ENCODE measurements around the gene NUCB2. TPM values are rescaled to one million over a fixed set of nuclear protein-coding genes. Genes with fewer than 3 reads are reported as not detected.
A peak's percentile ranks its signal among the peaks of the same experiment; 100 is the strongest.

NUCB2 gene
- total and polyA plus RNA-seq, 2 of the 13 experiments (the other 11 are each of a cell fraction or from before 2014, with no cell fraction given), result 54.2 to 82.4 TPM

- TF ChIP-seq ZNF362 (CRISPR knock-in tag; IDR thresholded peaks at IDR 0.05; ENCODE audit: borderline replicate concordance) (no peak; the same call in none of the 2 replicates), SALL1 (CRISPR knock-in tag; IDR thresholded peaks at IDR 0.05) (peak; percentile 74), ZNF883 (CRISPR knock-in tag; IDR thresholded peaks at IDR 0.05; ENCODE audit: not compliant biosample characterization) (peak; percentile 74), ZBTB14 (CRISPR knock-in tag; IDR thresholded peaks at IDR 0.05) (peak; percentile 63), KAT7 (CRISPR knock-in tag; IDR thresholded peaks at IDR 0.05; ENCODE audit: borderline replicate concordance) (no peak), MIER2 (CRISPR knock-in tag; IDR thresholded peaks at IDR 0.05) (peak; percentile 46; the same call in 1 of the 2 replicates), ZNF788 (CRISPR knock-in tag; IDR thresholded peaks at IDR 0.05; ENCODE audit: borderline replicate concordance) (peak; percentile 53; the same call in 1 of the 2 replicates), CEBPB (IDR thresholded peaks at IDR 0.05; ENCODE audit: borderline replicate concordance, low read depth, low read length) (peak; percentile 77), KDM3A (CRISPR knock-in tag; IDR thresholded peaks at IDR 0.05; ENCODE audit: low read depth) (peak; percentile 74; the same call in 1 of the 2 replicates), TRIM22 (IDR thresholded peaks at IDR 0.05) (no peak), ZNF225 (CRISPR knock-in tag; IDR thresholded peaks at IDR 0.05) (0 out of 2 replicates have a peak, but pooled peaks have one; percentile 31), ZNF274 (CRISPR knock-in tag; IDR thresholded peaks at IDR 0.05) (peak; percentile 75; the same call in 1 of the 2 replicates), ZHX2 (IDR thresholded peaks at IDR 0.05; ENCODE audit: low read depth) (0 out of 2 replicates have a peak, but pooled peaks have one; percentile 25), ZHX2 (CRISPR knock-in tag; IDR thresholded peaks at IDR 0.05; ENCODE audit: borderline replicate concordance) (0 out of 2 replicates have a peak, but pooled peaks have one; percentile 72), BATF2 (CRISPR knock-in tag; IDR thresholded peaks at IDR 0.05) (no peak), SAP130 (CRISPR knock-in tag; IDR thresholded peaks at IDR 0.05; ENCODE audit: low read depth) (peak; percentile 44), ZNF263 (CRISPR knock-in tag; IDR thresholded peaks at IDR 0.05) (peak; percentile 56; the same call in 1 of the 2 replicates), TERF1 (CRISPR knock-in tag; IDR thresholded peaks at IDR 0.05) (no peak)
Measured at GRCh38 chr11:17351510-17352176, 75.1 kb downstream of the NUCB2 start, which contains the start of gene NCR3LG1 (continued).
